Measurements from ENCODE around the gene IRAK1. TPM values are rescaled to one million over a fixed set of nuclear protein-coding genes. Genes with fewer than 3 reads are reported as not detected.

IRAK1 gene
- total RNA-seq, 1 donor from 2014 or later: 89.4 TPM

DNA sequence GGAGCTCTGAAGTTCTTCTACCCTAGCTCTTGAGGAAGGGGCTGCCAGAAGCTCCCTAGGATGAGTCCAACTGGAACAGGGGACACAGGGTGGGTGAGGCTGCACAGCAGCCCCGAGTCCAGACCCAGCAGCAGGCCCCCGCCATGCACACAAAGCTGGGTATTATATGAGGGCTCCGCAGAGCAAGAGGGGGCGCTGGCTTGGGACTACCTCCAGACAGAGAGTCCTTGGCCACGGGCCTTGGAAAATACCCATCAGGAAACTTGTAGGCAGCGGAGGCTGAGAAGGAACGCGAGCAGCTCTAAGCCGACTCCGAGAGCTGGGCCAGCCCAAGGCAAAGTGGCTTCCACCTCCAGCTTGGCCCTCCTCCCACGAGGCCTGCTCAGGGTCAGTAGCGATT, 56.2 kb downstream of the IRAK1 start:
- no peak for TF ChIP-seq CTCF (IDR thresholded peaks at IDR 0.05)
- no peaks in the 10 kb centered on the region for H3K9me3 ChIP-seq
- intact Hi-C loops (cut with DNase I): no loop called here
- peaks cover 28% of the 10 kb centered on the region for H3K4me1 ChIP-seq
- DNase-seq (no peak), ATAC-seq (no peak)
- H3K27me3 ChIP-seq: no peaks in the 10 kb centered on the region
- H3K4me3 ChIP-seq: no peak overlapping the region
- H3K36me3 ChIP-seq: peaks cover 48% of the 10 kb centered on the region
- H3K27ac ChIP-seq: no peak overlapping the region

DNA sequence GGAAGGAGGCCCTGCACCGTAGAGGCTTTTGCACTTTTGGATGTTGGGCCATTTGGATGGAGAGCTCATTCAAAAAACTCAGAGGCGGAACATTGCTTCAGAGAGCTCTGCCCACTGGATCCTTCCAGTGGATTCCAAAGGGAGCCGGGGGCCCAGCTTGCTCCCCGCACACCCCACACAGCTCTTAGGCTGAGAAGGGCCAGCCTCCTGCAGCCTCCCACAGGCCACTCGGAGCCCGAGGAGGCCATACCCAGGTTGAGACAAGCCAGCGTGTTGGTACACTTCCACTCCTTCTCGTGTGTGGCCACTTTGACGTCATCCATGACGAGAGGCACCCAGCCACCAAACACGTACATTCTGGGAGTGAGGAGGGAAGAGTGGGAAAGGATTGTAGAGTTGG, 58.4 kb downstream of the IRAK1 start:
- intact Hi-C loops (cut with DNase I): no loop called here
- ATAC-seq: no peak
- Histone ChIP-seq H3K9me3 (no peaks in the 10 kb centered on the region), H3K4me3 (no peak overlapping the region), H3K4me1 (peaks cover 8% of the 10 kb centered on the region), H3K27me3 (no peaks in the 10 kb centered on the region), H3K36me3 (peaks cover 71% of the 10 kb centered on the region), H3K27ac (no peak overlapping the region)
- DNase-seq: no peak
- TF ChIP-seq CTCF (IDR thresholded peaks at IDR 0.05): no peak

GRCh38 chrX:153960786-153961185, 58.9 kb downstream of the IRAK1 start:
- intact Hi-C loops (cut with DNase I): no loop called here
- peaks cover 3% of the 10 kb centered on the region for H3K4me1 ChIP-seq
- no peak overlapping the region for H3K27ac ChIP-seq
- H3K9me3 ChIP-seq: no peaks in the 10 kb centered on the region
- no peaks in the 10 kb centered on the region for H3K27me3 ChIP-seq
- DNase-seq: no peak
- no peak for TF ChIP-seq CTCF (IDR thresholded peaks at IDR 0.05)
- H3K36me3 ChIP-seq: peaks cover 76% of the 10 kb centered on the region
- no peak overlapping the region for H3K4me3 ChIP-seq
- ATAC-seq: no peak

Small RNA genes within 50 kb of the gene (microRNA-seq; reads per million reads assigned to microRNA genes)
- gene MIR3202-1 (ENCODE audit: borderline microRNAs expressed) (not detected), gene MIR3202-2 (ENCODE audit: borderline microRNAs expressed) (not detected), gene MIR718 (ENCODE audit: borderline microRNAs expressed) (not detected)

Other genes with a start within 250 kb of the IRAK1 start
- gene SRPK3, start 238.9 kb downstream of the IRAK1 start, total RNA-seq: not detected
- 42.7 TPM for gene IDH3G, start 225.5 kb downstream of the IRAK1 start, total RNA-seq
- 204 TPM for gene SSR4, start 225.2 kb downstream of the IRAK1 start, total RNA-seq
- 8.3 TPM for gene PDZD4, start 189.4 kb downstream of the IRAK1 start, total RNA-seq
- 1.2 TPM for gene L1CAM, start 133.7 kb downstream of the IRAK1 start, total RNA-seq
- 3.0 TPM for gene AVPR2, start 115.2 kb downstream of the IRAK1 start, total RNA-seq
- gene ARHGAP4, start 93.6 kb downstream of the IRAK1 start, total RNA-seq: 69.8 TPM
- gene NAA10, start 84.9 kb downstream of the IRAK1 start, total RNA-seq: 84.6 TPM
- 46.4 TPM for gene RENBP, start 75.3 kb downstream of the IRAK1 start, total RNA-seq
- 47.5 TPM for gene HCFC1, start 48.1 kb downstream of the IRAK1 start, total RNA-seq
- gene TMEM187, start 47.1 kb downstream of the IRAK1 start, total RNA-seq: 9.0 TPM
- gene MECP2, start 77.8 kb upstream of the IRAK1 start, total RNA-seq: 58.6 TPM
- gene OPN1LW, start 124.3 kb upstream of the IRAK1 start, total RNA-seq: not detected
- not detected for gene OPN1MW, start 162.7 kb upstream of the IRAK1 start, total RNA-seq
- not detected for gene OPN1MW2, start 199.9 kb upstream of the IRAK1 start, total RNA-seq
- not detected for gene OPN1MW3, start 237.7 kb upstream of the IRAK1 start, total RNA-seq